HG03135 (cell line): ENCODE results near the gene USP34.
"Not testable (repeated sequence)": the region's sequence is repeated elsewhere in the genome, so short reads cannot be mapped to it uniquely, and the experiment has no call there.

ENCODE experiments used
- ATAC-seq: cut with Tn5 transposase; IDR thresholded peaks from one replicate; pipeline ENCODE4 v1.9.1; 2021; ENCODE audit warnings: mild to moderate bottlenecking, moderate library complexity; ENCODE audit not compliant: unreplicated experiment

Gene USP34

GRCh38 chr2:61426267-61426897, 44.5 kb downstream of the USP34 start:
- peak; percentile 79 for ATAC-seq

GRCh38 chr2:61425605-61426155, 45.2 kb downstream of the USP34 start:
- peak; percentile 16 for ATAC-seq

GRCh38 chr2:61423714-61424113, 47.2 kb downstream of the USP34 start:
- ATAC-seq, result no peak

GRCh38 chr2:61421611-61422010, 49.3 kb downstream of the USP34 start:
- no peak for ATAC-seq

- no peak for ATAC-seq
Measured at GRCh38 chr2:61420991-61421544, 49.8 kb downstream of the USP34 start.

GRCh38 chr2:61419570-61419969, 51.3 kb downstream of the USP34 start:
- ATAC-seq, result no peak

GRCh38 chr2:61419129-61419528, 51.8 kb downstream of the USP34 start:
- no peak for ATAC-seq

GRCh38 chr2:61416871-61417645, 53.8 kb downstream of the USP34 start:
- no peak for ATAC-seq

GRCh38 chr2:61415265-61415664, 55.6 kb downstream of the USP34 start:
- no peak for ATAC-seq

GRCh38 chr2:61414674-61415073, 56.2 kb downstream of the USP34 start:
- ATAC-seq, result no peak

- no peak for ATAC-seq
Measured at GRCh38 chr2:61411109-61411508, 59.8 kb downstream of the USP34 start.

- ATAC-seq, result no peak
Measured at GRCh38 chr2:61410185-61410584, 60.7 kb downstream of the USP34 start.

GRCh38 chr2:61405813-61406212, 65.1 kb downstream of the USP34 start:
- no peak for ATAC-seq

GRCh38 chr2:61404438-61404837, 66.4 kb downstream of the USP34 start:
- no peak for ATAC-seq

GRCh38 chr2:61398413-61398812, 72.5 kb downstream of the USP34 start:
- no peak for ATAC-seq

GRCh38 chr2:61396005-61396404, 74.9 kb downstream of the USP34 start:
- no peak for ATAC-seq

- ATAC-seq, result not testable (repeated sequence)
Measured at GRCh38 chr2:61387588-61387987, 83.3 kb downstream of the USP34 start.

- not testable (repeated sequence) for ATAC-seq
Measured at GRCh38 chr2:61380882-61381197, 90.0 kb downstream of the USP34 start.

GRCh38 chr2:61380056-61380881, 90.6 kb downstream of the USP34 start:
- no peak for ATAC-seq

- ATAC-seq, result no peak
Measured at GRCh38 chr2:61379521-61379920, 91.4 kb downstream of the USP34 start.

- ATAC-seq, result no peak
Measured at GRCh38 chr2:61378281-61378680, 92.6 kb downstream of the USP34 start.
